ENCODE results near the gene FHOD1. TPM values are rescaled to one million over a fixed set of nuclear protein-coding genes. Genes with fewer than 3 reads are reported as not detected.

Gene FHOD1
- total RNA-seq, 2 experiments from 2014 or later: 16.5 to 55.0 TPM

DNA sequence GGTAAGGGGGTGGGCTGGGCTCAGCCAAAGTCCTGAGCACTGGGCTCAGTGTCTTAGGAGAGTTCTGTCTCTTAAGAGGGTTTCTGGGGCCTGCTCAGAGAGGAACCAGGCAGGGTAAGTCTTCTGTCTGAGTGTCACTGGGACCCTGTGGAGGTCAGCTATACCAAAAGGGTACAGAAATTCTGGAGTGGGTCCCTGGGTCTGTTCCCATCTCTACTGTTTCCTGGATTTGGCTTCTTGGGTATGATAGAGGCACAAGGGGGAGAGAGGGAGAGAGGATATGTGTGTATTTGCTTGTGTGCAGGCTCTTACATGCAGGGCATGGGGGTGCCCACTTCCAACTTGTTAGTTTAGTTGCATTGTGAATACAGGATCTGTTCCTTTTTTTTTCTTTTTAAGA, 53.7 kb downstream of the FHOD1 start:
- intact Hi-C loops (cut with micrococcal nuclease; ENCODE audit: unreplicated experiment): loop anchor here (2.0 kb wide), 2 partner anchors 33 to 53 kb away; partner anchors contain the start of genes FHOD1 and TMEM208
- H3K4me3 ChIP-seq (ENCODE audit: low read depth, low read length, poor library complexity, severe bottlenecking): peak overlapping the region; percentile 98
- H4K20me1 ChIP-seq (ENCODE audit: insufficient read depth, low read length): peaks cover 9% of the 10 kb centered on the region; the same call in 1 of the 2 replicates
- POLR2A ChIA-PET: interaction anchor here (0.5 to 0.7 kb wide), 2 partner anchors 23 to 24 kb away, joined by 3 to 4 read pairs; no protein-coding TSS in a partner anchor
- peaks cover 19% of the 10 kb centered on the region for H3K4me1 ChIP-seq (ENCODE audit: insufficient read depth, low read length, poor library complexity, severe bottlenecking)
- BruUV-seq (replicated peaks): no TSS peak
- H2AFZ ChIP-seq (ENCODE audit: low read length): no peak overlapping the region
- H3K36me3 ChIP-seq (ENCODE audit: insufficient read depth, low read length): peaks cover 64% of the 10 kb centered on the region
- no peak for DNase-seq (ENCODE audit: low spot score)
- no peak overlapping the region for H3K27ac ChIP-seq (ENCODE audit: low read depth, low read length, poor library complexity, severe bottlenecking)
- H3K4me2 ChIP-seq (ENCODE audit: low read length): peak overlapping the region; percentile 86
- H3K79me2 ChIP-seq (ENCODE audit: insufficient read depth, low read depth, low read length): peaks cover 22% of the 10 kb centered on the region
- no peaks in the 10 kb centered on the region for H3K9me3 ChIP-seq (ENCODE audit: low read length)
- H3K9me2 ChIP-seq (ENCODE audit: insufficient read depth, low read length): no peaks in the 10 kb centered on the region
- no peak for TF ChIP-seq EZH2phosphoT487 (IDR thresholded peaks at IDR 0.05; ENCODE audit: borderline replicate concordance, low read depth, low read length)
- TF ChIP-seq, protein P1, sequence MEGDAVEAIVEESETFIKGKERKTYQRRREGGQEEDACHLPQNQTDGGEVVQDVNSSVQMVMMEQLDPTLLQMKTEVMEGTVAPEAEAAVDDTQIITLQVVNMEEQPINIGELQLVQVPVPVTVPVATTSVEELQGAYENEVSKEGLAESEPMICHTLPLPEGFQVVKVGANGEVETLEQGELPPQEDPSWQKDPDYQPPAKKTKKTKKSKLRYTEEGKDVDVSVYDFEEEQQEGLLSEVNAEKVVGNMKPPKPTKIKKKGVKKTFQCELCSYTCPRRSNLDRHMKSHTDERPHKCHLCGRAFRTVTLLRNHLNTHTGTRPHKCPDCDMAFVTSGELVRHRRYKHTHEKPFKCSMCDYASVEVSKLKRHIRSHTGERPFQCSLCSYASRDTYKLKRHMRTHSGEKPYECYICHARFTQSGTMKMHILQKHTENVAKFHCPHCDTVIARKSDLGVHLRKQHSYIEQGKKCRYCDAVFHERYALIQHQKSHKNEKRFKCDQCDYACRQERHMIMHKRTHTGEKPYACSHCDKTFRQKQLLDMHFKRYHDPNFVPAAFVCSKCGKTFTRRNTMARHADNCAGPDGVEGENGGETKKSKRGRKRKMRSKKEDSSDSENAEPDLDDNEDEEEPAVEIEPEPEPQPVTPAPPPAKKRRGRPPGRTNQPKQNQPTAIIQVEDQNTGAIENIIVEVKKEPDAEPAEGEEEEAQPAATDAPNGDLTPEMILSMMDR (conservative IDR thresholded peaks at IDR 0.05; ENCODE audit: low read length): no peak
- CTCF ChIA-PET (ENCODE audit: unreplicated experiment): interaction anchor here (0.6 kb wide), 1 partner anchor 52 kb away, joined by 4 read pairs; no protein-coding TSS in a partner anchor

DNA sequence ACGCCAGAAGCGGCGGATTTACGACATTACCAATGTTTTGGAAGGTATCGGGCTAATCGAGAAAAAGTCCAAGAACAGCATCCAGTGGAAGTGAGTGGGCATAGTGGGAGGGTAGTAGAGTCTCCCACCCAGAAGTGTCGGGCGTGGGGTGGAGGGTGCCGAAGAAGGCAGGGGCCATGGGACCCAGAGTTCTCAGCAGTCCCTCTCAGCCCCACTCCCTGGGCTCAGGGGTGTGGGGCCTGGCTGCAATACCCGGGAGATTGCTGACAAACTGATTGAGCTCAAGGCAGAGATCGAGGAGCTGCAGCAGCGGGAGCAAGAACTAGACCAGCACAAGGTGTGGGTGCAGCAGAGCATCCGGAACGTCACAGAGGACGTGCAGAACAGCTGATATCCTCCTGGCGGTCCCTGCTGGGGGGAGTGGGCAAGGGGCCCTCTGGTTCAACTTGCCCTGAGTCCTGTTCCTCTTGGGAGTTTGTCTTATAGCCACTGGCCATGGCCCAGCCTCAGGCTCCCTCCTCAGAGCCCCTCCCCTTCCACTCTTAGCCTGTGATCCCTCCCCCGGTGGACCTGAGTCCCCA, 54.4 kb downstream of the FHOD1 start:
- BruUV-seq (replicated peaks): no TSS peak
- H3K27ac ChIP-seq (ENCODE audit: low read depth, low read length, poor library complexity, severe bottlenecking): peak overlapping the region; percentile 45
- intact Hi-C loops (cut with micrococcal nuclease; ENCODE audit: unreplicated experiment): loop anchor here (2.0 kb wide), 2 partner anchors 34 to 54 kb away; partner anchors contain the start of genes FHOD1 and TMEM208
- H3K36me3 ChIP-seq (ENCODE audit: insufficient read depth, low read length): peaks cover 57% of the 10 kb centered on the region
- H3K79me2 ChIP-seq (ENCODE audit: insufficient read depth, low read depth, low read length): peaks cover 22% of the 10 kb centered on the region
- peak; percentile 48 for DNase-seq (ENCODE audit: low spot score)
- peak overlapping the region; percentile 86 for H3K4me2 ChIP-seq (ENCODE audit: low read length)
- no peaks in the 10 kb centered on the region for H3K9me2 ChIP-seq (ENCODE audit: insufficient read depth, low read length)
- no peak overlapping the region for H2AFZ ChIP-seq (ENCODE audit: low read length)
- CTCF ChIA-PET (ENCODE audit: unreplicated experiment): interaction anchor here (0.6 to 1.0 kb wide), 3 partner anchors 34 to 261 kb away, joined by 3 to 4 read pairs (median 3); partner anchors contain the start of gene TMEM208
- POLR2A ChIA-PET: interaction anchor here (0.6 to 1.5 kb wide), 4 partner anchors 24 to 51 kb away, joined by 3 to 7 read pairs (median 3); partner anchors contain the start of gene TMEM208
- H4K20me1 ChIP-seq (ENCODE audit: insufficient read depth, low read length): peaks cover 9% of the 10 kb centered on the region; the same call in 1 of the 2 replicates
- H3K9me3 ChIP-seq (ENCODE audit: low read length): no peaks in the 10 kb centered on the region
- peaks cover 19% of the 10 kb centered on the region for H3K4me1 ChIP-seq (ENCODE audit: insufficient read depth, low read length, poor library complexity, severe bottlenecking)
- TF ChIP-seq EZH2phosphoT487 (IDR thresholded peaks at IDR 0.05; ENCODE audit: borderline replicate concordance, low read depth, low read length): no peak
- TF ChIP-seq, protein P1 (conservative IDR thresholded peaks at IDR 0.05; ENCODE audit: low read length): no peak
- H3K4me3 ChIP-seq (ENCODE audit: low read depth, low read length, poor library complexity, severe bottlenecking): peak overlapping the region; percentile 98

Measured in OCI-LY7 (cell line).